HCT116 (cell line): ENCODE results near the gene PROSER2.

Source experiments
- CEBPB ChIP-seq: IDR thresholded peaks from 2 replicates; pipeline ENCODE4 v1.6.1; 2012; ENCODE audit warnings: low read depth
- ELF1 ChIP-seq: IDR thresholded peaks from 2 replicates; pipeline ENCODE4 v1.6.1; 2012; ENCODE audit warnings: low read depth, borderline replicate concordance
- EZH2 ChIP-seq: fragments of 200-600 bp; sonication (generic); IDR thresholded peaks from 2 replicates; pipeline ENCODE4 v1.6.1; 2017; ENCODE audit warnings: antibody characterized with exemption, mixed run types
- EZH2phosphoT487 ChIP-seq: fragments of 200-600 bp; IDR thresholded peaks from 2 replicates; pipeline ENCODE4 v1.6.1; 2018; ENCODE audit warnings: antibody characterized with exemption, borderline replicate concordance
- POLR2A ChIP-seq: IDR thresholded peaks from 2 replicates; pipeline ENCODE4 v1.7.0; 2011; ENCODE audit warnings: borderline replicate concordance; ENCODE audit not compliant: insufficient read depth, insufficient read length; ENCODE audit errors: extremely low read depth
- POLR2AphosphoS5 ChIP-seq: IDR thresholded peaks from 2 replicates; pipeline ENCODE4 v1.6.1; 2011; ENCODE audit warnings: mild to moderate bottlenecking, low read depth, low read length, moderate library complexity
- SP1 ChIP-seq: IDR thresholded peaks from 2 replicates; pipeline ENCODE4 v1.6.1; 2012; ENCODE audit warnings: low read depth
- TCF7L2 ChIP-seq: IDR thresholded peaks from 2 replicates; pipeline ENCODE4 v1.7.0; 2011; ENCODE audit warnings: borderline replicate concordance, inconsistent platforms; ENCODE audit not compliant: insufficient read depth, insufficient read length; ENCODE audit errors: extremely low read depth
- YY1 ChIP-seq: IDR thresholded peaks from 2 replicates; pipeline ENCODE4 v1.6.1; 2011; ENCODE audit warnings: low read length, low read depth, moderate library complexity, mild to moderate bottlenecking; ENCODE audit not compliant: insufficient replicate concordance; ENCODE audit errors: extremely low read depth
- ZNF274 ChIP-seq: fragments of 200-500 bp; sonication (Bioruptor generic); IDR thresholded peaks from 2 replicates; pipeline ENCODE4 v1.6.1; 2014; ENCODE audit warnings: mild to moderate bottlenecking, low read depth, low read length, inconsistent platforms
- TF ChIP-seq, protein P1 (sequence below): IDR thresholded peaks from 2 replicates; pipeline ENCODE4 v1.6.1; 2012
- TF ChIP-seq, protein P2 (sequence below), 3 experiments: fragments of 200-600 bp in 1 of 3; sonication (generic) in 1 of 3; IDR thresholded peaks in 2 of 3; conservative IDR thresholded peaks in 1 of 3; 2 replicates each; pipeline ENCODE4 v1.5.1; 2012 to 2017; ENCODE audit warnings: low read depth in 2 of 3, low read length in 2 of 3, antibody characterized with exemption in 1 of 3, borderline replicate concordance in 1 of 3, control low read depth in 1 of 3, mild to moderate bottlenecking in 1 of 3, mixed read lengths in 1 of 3, mixed run types in 1 of 3, moderate library complexity in 1 of 3; ENCODE audit not compliant: insufficient read depth in 1 of 3

DNA sequence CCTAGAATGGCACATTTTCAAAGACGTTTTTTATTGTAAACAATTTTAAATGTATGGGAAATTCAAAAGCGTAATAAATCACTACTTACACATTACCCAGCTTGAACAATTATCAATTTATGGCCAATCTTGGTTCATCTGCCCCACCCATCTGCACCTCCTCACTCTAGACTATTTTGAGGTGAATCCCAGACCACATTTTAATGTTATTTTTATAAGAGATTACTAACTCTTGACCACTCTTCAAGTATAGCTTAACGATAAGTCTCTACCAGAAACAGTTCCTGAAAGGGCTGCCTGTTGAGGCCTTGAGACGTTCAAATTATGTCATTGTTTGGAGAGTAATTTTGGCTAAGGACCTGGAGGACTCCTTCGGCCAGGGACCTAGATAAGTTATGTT is 47.7 kb upstream of the PROSER2 start:
- TF ChIP-seq, protein P1, sequence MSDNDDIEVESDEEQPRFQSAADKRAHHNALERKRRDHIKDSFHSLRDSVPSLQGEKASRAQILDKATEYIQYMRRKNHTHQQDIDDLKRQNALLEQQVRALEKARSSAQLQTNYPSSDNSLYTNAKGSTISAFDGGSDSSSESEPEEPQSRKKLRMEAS = no peak
- TF ChIP-seq, protein P2, sequence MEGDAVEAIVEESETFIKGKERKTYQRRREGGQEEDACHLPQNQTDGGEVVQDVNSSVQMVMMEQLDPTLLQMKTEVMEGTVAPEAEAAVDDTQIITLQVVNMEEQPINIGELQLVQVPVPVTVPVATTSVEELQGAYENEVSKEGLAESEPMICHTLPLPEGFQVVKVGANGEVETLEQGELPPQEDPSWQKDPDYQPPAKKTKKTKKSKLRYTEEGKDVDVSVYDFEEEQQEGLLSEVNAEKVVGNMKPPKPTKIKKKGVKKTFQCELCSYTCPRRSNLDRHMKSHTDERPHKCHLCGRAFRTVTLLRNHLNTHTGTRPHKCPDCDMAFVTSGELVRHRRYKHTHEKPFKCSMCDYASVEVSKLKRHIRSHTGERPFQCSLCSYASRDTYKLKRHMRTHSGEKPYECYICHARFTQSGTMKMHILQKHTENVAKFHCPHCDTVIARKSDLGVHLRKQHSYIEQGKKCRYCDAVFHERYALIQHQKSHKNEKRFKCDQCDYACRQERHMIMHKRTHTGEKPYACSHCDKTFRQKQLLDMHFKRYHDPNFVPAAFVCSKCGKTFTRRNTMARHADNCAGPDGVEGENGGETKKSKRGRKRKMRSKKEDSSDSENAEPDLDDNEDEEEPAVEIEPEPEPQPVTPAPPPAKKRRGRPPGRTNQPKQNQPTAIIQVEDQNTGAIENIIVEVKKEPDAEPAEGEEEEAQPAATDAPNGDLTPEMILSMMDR (IDR thresholded peaks at IDR 0.05 in 2 of 3, conservative IDR thresholded peaks at IDR 0.05 in 1 of 3; ENCODE audit: borderline replicate concordance in 1 of 3, insufficient read depth in 1 of 3, low read depth in 2 of 3, low read length in 2 of 3) = no peak
- TF ChIP-seq EZH2phosphoT487 (no peak), ZNF274 (no peak), SP1 (no peak), POLR2A (no peak), YY1 (no peak), EZH2 (no peak), TCF7L2 (no peak), POLR2AphosphoS5 (no peak), ELF1 (no peak), CEBPB (no peak)
